ENCODE results near the gene KCNIP4.
A peak's percentile ranks its signal among the peaks of the same experiment; 100 is the strongest.

Gene KCNIP4

DNA sequence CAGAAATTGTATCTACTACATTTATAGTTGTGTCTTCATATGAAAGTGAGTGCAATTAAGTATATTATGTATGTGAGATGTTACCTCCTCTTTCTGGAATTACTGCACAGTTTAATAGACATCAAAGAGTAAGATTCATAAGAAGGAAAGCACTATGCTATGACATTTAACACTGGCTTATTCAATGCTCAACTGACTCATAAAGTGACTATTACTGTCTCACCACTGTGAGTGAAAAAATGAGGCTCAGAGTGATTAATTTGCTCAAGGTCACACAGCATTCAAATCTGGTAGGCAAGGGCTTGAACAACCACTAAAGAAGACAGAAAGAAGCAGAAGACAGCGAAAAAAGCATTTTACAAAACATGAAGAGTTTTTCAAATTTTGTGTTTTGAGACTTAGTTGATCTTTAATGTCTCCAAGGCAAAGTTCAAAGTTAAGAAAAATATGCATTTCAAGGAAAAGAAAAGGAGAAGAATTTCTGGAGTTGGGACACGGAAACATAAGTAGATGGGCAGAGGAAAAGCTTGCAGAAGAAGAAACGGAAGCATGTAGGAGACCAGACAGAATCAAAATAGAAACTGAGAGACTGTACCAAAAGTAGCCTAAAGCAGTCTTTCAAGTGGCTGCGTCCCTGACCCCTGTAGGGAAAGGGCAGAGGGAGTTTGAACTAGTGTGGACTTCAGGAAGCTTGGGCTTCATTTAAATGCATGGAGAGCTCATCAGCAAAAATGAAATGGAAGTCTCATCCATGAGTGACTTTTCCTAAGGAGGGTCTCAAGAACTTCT lies 66.3 kb downstream of the KCNIP4 start:
- no peak overlapping the region for H3K4me3 ChIP-seq (ENCODE audit: low read length)
- TF ChIP-seq, protein P1, sequence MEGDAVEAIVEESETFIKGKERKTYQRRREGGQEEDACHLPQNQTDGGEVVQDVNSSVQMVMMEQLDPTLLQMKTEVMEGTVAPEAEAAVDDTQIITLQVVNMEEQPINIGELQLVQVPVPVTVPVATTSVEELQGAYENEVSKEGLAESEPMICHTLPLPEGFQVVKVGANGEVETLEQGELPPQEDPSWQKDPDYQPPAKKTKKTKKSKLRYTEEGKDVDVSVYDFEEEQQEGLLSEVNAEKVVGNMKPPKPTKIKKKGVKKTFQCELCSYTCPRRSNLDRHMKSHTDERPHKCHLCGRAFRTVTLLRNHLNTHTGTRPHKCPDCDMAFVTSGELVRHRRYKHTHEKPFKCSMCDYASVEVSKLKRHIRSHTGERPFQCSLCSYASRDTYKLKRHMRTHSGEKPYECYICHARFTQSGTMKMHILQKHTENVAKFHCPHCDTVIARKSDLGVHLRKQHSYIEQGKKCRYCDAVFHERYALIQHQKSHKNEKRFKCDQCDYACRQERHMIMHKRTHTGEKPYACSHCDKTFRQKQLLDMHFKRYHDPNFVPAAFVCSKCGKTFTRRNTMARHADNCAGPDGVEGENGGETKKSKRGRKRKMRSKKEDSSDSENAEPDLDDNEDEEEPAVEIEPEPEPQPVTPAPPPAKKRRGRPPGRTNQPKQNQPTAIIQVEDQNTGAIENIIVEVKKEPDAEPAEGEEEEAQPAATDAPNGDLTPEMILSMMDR (conservative IDR thresholded peaks at IDR 0.05; ENCODE audit: low read depth, low read length): no peak
- DNase-seq (ENCODE audit: low read depth): no peak

DNA sequence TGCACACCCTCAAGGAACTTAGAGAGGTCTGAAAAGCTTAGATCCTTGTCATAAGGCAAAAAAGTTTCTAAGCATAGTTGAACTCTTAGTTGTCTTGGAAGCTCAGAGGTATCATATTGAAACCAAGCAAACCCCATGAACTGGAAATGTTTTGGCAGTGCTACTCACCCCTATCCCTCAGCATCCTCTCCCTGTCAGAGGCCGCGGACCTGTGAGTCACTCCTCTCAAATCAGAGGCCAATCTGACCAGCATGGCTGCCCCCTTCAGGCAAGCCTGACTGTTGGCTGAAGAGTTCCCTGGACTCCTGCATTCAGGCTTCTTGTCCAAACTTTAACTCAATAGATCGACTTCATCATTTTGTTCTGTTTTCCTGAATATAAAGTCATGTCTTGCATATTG lies 69.4 kb downstream of the KCNIP4 start:
- DNase-seq (ENCODE audit: low read depth): no peak
- TF ChIP-seq, protein P1 (conservative IDR thresholded peaks at IDR 0.05; ENCODE audit: low read depth, low read length): peak; percentile 25

DNA sequence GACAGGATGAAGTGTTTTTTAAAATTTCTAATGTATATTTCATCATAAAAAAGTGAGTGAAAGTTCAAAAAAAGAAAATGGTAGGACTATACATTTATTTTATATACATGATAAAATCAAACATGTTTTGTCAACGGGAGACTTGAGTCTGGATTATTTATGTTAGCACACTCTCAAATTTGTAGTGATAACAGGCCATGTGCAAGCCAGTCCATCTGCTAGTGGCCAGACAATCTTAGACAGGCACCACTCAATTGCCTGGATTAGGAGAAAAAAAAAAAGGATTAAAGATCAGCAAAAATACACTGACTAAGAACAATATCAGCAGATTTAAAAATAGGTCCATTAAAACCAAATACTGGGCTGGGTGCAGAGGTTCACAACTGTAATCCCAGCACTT lies 71.9 kb downstream of the KCNIP4 start:
- TF ChIP-seq, protein P1 (conservative IDR thresholded peaks at IDR 0.05; ENCODE audit: low read depth, low read length): no peak
- H3K4me3 ChIP-seq (ENCODE audit: low read length): no peak overlapping the region
- no peak for DNase-seq (ENCODE audit: low read depth)

More for the DNA sequence above, 69.4 kb downstream of the KCNIP4 start:
- H3K4me3 ChIP-seq (ENCODE audit: low read length): no peak overlapping the region

DNA sequence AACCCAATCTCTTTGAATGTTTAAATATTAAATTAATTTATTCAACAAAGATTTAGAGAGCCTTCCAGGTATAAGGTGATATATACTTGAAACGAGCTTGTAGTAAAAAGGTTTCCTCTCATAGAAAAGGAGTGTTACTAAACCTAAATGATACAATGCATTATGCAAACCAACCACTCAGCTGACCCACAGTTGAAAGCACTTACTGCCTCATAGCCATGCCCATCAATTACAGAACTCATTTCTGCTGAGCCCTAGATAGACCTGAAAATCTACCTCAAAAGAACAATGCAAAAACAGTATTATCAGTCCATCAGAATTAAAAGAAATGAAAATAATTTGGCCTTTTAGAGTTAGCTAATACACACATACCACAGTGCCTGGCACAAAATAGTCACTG lies 75.4 kb downstream of the KCNIP4 start:
- no peak for DNase-seq (ENCODE audit: low read depth)
- H3K4me3 ChIP-seq (ENCODE audit: low read length): no peak overlapping the region
- TF ChIP-seq, protein P1 (conservative IDR thresholded peaks at IDR 0.05; ENCODE audit: low read depth, low read length): no peak

DNA sequence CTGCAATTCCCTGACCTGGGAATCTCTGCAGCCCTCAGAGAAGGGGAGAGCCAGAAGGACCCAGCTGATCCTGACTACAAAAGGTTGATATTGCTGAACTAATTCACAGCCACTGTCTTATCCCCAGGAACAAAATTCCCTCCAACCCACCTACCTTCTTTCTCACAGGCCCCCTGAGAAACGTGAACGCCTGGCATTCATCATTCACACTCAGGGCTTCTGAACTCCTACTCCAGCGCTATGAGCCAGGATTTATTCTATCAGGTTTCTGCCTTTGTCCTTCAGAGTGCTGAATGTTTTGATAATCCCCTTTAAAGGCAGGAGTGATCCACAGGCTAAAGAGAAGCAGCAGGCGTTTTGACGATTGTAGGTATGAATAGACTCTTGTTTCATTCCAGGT lies 76.5 kb downstream of the KCNIP4 start:
- DNase-seq (ENCODE audit: low read depth): no peak
- TF ChIP-seq, protein P1 (conservative IDR thresholded peaks at IDR 0.05; ENCODE audit: low read depth, low read length): no peak
- H3K4me3 ChIP-seq (ENCODE audit: low read length): no peak overlapping the region

DNA sequence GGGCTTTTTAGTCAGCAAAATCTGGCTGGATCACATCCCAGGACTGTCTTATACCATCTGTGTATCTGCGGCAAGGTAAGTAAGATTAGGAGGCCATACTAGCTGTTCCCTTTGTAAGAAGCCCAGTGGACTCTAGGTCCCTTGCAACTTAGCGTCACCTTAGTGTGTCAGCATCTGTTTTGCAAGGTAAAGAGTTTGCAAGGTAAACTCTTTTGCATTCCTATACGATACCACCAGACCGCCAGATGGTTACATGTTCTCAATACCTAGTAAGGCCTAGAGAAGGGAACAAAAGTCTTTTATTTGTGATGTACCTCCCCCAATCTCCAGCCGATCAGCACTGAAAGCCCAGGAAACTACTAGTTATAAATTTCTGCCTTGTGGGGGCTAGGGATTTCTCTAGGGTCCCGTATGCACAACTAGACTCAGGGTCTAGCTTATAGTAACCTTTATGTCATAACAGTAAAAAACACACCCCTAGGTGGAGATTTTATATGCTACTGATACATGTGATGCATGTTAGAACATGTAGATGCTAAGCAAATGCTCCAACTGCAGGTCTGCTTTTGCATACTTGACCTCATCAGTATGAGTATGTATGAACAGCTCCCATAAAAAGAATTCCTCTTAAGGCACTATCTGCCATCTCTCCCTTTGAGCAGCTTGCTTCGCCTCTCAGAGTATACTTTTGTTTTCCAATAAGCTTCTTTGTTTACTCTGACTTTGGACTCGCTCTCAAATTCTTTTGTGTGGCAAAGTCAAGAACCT lies 78.4 kb downstream of the KCNIP4 start:
- TF ChIP-seq, protein P1 (conservative IDR thresholded peaks at IDR 0.05; ENCODE audit: low read depth, low read length): no peak
- H3K4me3 ChIP-seq (ENCODE audit: low read length): no peak overlapping the region
- no peak for DNase-seq (ENCODE audit: low read depth)

All from retinal pigment epithelial cell (primary cell).